Peyer's patch (tissue), 4 donors: ENCODE results near the gene MRLN. TPM values are rescaled to one million over a fixed set of nuclear protein-coding genes. Genes with fewer than 3 reads are reported as not detected.
"Not testable (repeated sequence)": the region's sequence is repeated elsewhere in the genome, so short reads cannot be mapped to it uniquely, and the experiment has no call there.

Experiments used
- DNase-seq, 3 donors: peaks; one replicate each; pipeline ENCODE4 v3.0.0-alpha.2; 2017 to 2019
- H3K27ac ChIP-seq, 4 donors: fragments of 200-600 bp; sonication (generic); one replicate each; pipeline ENCODE4 v1.5.1; 2016 to 2019
- H3K27me3 ChIP-seq, 2 donors: fragments of 200-600 bp; sonication (generic); one replicate each; pipeline ENCODE4 v1.5.1; 2019
- H3K36me3 ChIP-seq, 3 donors: fragments of 200-600 bp; sonication (generic); one replicate each; pipeline ENCODE4 v1.5.1; 2016 to 2019
- H3K4me1 ChIP-seq, 4 donors: fragments of 200-600 bp; sonication (generic); one replicate each; pipeline ENCODE4 v1.5.1; 2016 to 2019
- H3K4me3 ChIP-seq, 4 donors: fragments of 200-600 bp; sonication (generic); 1 replicate in 3 of 4; 2 replicates in 1 of 4; pipeline ENCODE4 v1.5.1; 2016 to 2019; ENCODE audit warnings: mild to moderate bottlenecking in 1 of 4
- H3K9me3 ChIP-seq, 4 donors: fragments of 200-600 bp; sonication (generic); one replicate each; pipeline ENCODE4 v1.5.1; 2016 to 2019; ENCODE audit warnings: mild to moderate bottlenecking in 1 of 4
- CTCF ChIP-seq, 6 experiments: fragments of 450-650 bp in 4 of 6; fragments of 200-600 bp in 2 of 6; sonication (generic) in 1 of 6; IDR thresholded peaks; one replicate each; pipeline ENCODE4 v1.5.1; 2017 to 2019; ENCODE audit warnings: antibody characterized with exemption in 6 of 6, mild to moderate bottlenecking in 3 of 6, moderate library complexity in 1 of 6
- POLR2A ChIP-seq, 2 donors: fragments of 450-650 bp; IDR thresholded peaks; one replicate each; pipeline ENCODE4 v1.5.1; 2017; ENCODE audit warnings: antibody characterized with exemption in 2 of 2, mild to moderate bottlenecking in 2 of 2, moderate library complexity in 2 of 2
- total RNA-seq, 4 donors: library from RNA; depleted of rRNA; stranded (reverse); fragments of >200 nt; gene quantifications; one replicate each; pipeline ENCODE4 v1.1.0, GENCODE V29; 2016

The MRLN gene
- total RNA-seq, 4 donors from 2014 or later, result not detected

DNA sequence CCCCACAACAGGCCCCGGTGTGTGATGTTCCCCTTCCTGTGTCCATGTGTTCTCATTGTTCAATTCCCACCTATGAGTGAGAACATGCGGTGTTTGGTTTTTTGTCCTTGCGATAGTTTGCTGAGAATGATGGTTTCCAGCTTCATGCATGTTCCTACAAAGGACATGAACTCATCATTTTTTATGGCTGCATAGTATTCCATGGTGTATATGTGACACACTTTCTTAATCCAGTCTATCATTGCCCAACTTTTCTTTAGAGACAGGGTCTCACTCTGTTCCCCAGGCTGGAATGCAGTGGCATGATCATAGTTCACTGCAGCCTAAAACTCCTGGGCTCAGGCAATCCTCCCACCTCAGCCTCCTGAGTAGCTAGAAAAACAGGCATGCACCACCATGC is 32.2 kb upstream of the MRLN start:
- DNase-seq, H3K27ac ChIP-seq, H3K4me1 ChIP-seq, H3K4me3 ChIP-seq, H3K36me3 ChIP-seq, H3K27me3 ChIP-seq, H3K9me3 ChIP-seq: not testable (repeated sequence)

- H3K4me1 ChIP-seq, result no peaks in the 10 kb centered on the region
- DNase-seq, result no peak
- H3K27me3 ChIP-seq, result no peaks in the 10 kb centered on the region
- H3K27ac ChIP-seq, result no peak overlapping the region
- no peaks in the 10 kb centered on the region for H3K36me3 ChIP-seq
- TF ChIP-seq POLR2A (IDR thresholded peaks at IDR 0.05) (no peak), CTCF (IDR thresholded peaks at IDR 0.05) (no peak)
- no peak overlapping the region for H3K4me3 ChIP-seq
- no peaks in the 10 kb centered on the region for H3K9me3 ChIP-seq
These were observed 28.3 kb upstream of the MRLN start for GRCh38 chr10:59781511-59781910.

DNA sequence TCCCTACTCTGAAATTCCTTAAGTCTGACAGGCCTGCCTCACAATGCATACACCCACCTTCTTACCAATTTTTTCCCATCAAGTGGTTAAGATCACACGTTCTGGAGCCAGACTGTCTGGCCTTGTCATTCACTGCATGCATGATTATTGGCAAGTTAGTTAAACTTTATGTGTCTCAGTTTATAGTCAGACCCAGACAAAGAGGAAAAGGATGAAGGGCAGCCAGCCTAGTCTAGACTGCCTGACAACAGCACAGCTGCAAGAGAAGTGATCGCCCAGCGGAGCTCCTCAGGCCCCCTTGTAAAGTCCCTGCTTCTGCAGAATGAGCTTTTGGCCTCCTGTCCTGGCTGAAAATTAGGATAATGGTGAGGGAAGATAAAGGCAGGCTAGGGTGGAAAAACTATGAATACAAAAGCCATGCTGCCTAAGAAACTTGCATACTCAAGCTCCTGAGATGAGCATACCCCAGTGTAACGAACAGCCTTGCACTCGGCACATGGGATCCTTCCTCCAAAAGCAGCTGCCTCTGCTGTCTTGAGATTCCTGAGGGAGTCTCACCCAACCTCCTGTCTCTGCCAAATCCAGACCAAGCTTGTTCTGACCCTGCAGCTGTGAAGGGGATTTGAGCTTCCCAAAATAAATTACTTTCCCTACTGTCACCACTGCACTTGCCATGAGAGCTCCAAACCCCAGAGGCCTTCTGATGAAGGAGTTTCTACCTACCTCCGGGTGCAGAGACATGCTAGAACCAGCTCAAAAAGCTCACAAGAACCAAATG is 26.7 kb upstream of the MRLN start:
- H3K27ac ChIP-seq, result no peak overlapping the region

DNA sequence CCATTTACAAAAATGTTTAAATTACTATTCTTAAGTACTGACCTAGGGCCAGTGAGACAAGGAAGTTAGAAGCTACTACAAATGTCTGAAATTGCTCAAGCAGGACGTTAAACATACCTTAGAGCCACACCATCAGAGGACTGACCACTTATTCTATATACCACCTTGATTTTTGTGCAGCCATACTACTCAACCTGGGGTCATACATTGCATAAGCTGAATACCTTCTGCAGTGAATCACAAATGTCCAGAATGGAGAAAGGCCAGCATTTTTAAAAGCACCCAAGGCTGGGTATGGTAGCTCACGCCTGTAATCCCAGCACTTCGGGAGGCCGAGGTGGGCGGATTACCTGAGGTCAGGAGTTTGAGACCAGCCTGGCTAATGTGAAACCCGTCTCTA is 21.2 kb upstream of the MRLN start:
- Histone ChIP-seq H3K9me3 (no peaks in the 10 kb centered on the region), H3K4me3 (no peak overlapping the region), H3K27me3 (no peaks in the 10 kb centered on the region), H3K27ac (no peak overlapping the region), H3K36me3 (no peaks in the 10 kb centered on the region), H3K4me1 (no peaks in the 10 kb centered on the region)
- no peak for TF ChIP-seq POLR2A (IDR thresholded peaks at IDR 0.05)
- no peak for TF ChIP-seq CTCF (IDR thresholded peaks at IDR 0.05)
- no peak for DNase-seq

More for the DNA sequence above, 26.7 kb upstream of the MRLN start:
- H3K4me3 ChIP-seq, result no peak overlapping the region
- DNase-seq, result no peak
- H3K27me3 ChIP-seq, result no peaks in the 10 kb centered on the region
- no peaks in the 10 kb centered on the region for H3K4me1 ChIP-seq
- no peak for TF ChIP-seq CTCF (IDR thresholded peaks at IDR 0.05)
- no peak for TF ChIP-seq POLR2A (IDR thresholded peaks at IDR 0.05)
- H3K36me3 ChIP-seq, result no peaks in the 10 kb centered on the region
- no peaks in the 10 kb centered on the region for H3K9me3 ChIP-seq

- Histone ChIP-seq H3K4me3 (no peak overlapping the region), H3K9me3 (no peaks in the 10 kb centered on the region), H3K36me3 (no peaks in the 10 kb centered on the region), H3K4me1 (no peaks in the 10 kb centered on the region), H3K27me3 (no peaks in the 10 kb centered on the region), H3K27ac (no peak overlapping the region)
- DNase-seq, result no peak
- TF ChIP-seq POLR2A (IDR thresholded peaks at IDR 0.05), result no peak
- TF ChIP-seq CTCF (IDR thresholded peaks at IDR 0.05), result no peak
These were observed 19.8 kb upstream of the MRLN start for GRCh38 chr10:59773088-59773487.

- Histone ChIP-seq H3K4me1 (no peaks in the 10 kb centered on the region), H3K9me3 (no peaks in the 10 kb centered on the region), H3K27ac (no peak overlapping the region), H3K4me3 (no peak overlapping the region), H3K27me3 (no peaks in the 10 kb centered on the region), H3K36me3 (no peaks in the 10 kb centered on the region)
- TF ChIP-seq POLR2A (IDR thresholded peaks at IDR 0.05) (no peak), CTCF (IDR thresholded peaks at IDR 0.05) (no peak)
- DNase-seq, result peak in 1 of 3 donors; percentile 56
These were observed 18.0 kb upstream of the MRLN start for GRCh38 chr10:59771162-59771807.
